GM21786 (cell line): ENCODE measurements around the gene ERBB4.
"Not testable (repeated sequence)": the region's sequence is repeated elsewhere in the genome, so short reads cannot be mapped to it uniquely, and the experiment has no call there.

ENCODE experiments used
- ATAC-seq: cut with Tn5 transposase; IDR thresholded peaks from one replicate; pipeline ENCODE4 v1.9.1; 2021; ENCODE audit not compliant: unreplicated experiment

ERBB4 gene

GRCh38 chr2:212228743-212229171, 309.8 kb downstream of the ERBB4 start:
- ATAC-seq, result no peak

GRCh38 chr2:212227755-212228154, 310.8 kb downstream of the ERBB4 start:
- no peak for ATAC-seq

DNA sequence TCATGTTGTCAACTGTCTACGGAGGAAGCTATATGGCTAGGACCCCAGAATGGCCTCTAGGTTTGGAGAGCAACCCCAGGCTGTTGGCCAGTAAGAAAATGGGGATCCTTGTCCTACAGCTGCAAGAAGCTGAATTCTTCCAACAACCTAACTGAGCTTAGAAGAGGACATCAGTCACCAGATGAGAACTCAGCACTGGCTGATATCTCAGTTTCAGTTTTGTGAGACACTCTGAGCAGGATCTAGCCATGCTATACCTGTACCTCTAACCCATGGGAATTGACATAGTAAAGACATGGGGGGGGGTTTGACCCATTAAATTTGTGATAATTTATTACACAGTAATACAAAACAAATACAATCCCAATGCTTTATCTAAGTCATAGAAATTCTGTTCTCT, 312.5 kb downstream of the ERBB4 start:
- no peak for ATAC-seq

DNA sequence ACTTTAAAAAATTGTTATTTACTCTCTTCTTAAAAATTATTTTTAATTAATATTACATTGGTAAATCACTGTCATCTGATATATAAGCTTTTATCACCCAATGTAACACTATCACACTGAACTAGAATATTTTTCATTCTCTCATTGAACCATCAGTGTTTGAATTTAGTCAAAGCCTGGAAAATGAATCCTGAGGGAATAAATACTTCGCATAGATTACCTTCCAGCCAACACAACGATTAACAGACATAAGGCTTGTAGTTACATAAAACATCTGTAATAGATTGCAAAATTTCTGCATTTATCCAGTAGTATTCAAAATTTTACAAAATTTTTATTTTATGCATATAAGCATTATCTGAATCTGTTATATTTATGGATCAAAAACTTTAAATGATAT, 314.9 kb downstream of the ERBB4 start:
- ATAC-seq, result no peak

DNA sequence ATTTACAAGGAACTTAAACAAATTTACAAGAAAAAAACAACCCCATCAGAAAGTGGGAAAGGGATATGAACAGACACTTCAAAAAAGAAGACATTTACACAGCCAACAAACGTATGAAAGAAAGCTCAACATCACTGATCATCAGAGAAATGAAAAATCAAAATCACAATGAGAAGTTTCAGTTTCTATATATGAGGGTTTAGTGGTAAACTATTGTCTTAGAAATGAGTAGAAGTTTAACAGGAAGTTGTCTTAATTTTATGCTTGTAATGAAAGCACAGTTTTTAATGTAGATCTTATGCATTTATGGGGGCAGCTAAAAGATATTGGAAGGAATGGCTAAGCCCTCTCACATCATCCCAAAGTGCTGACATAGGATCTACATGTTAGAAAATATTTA, 325.4 kb downstream of the ERBB4 start:
- ATAC-seq, result no peak

GRCh38 chr2:212208467-212208866, 330.1 kb downstream of the ERBB4 start:
- no peak for ATAC-seq

DNA sequence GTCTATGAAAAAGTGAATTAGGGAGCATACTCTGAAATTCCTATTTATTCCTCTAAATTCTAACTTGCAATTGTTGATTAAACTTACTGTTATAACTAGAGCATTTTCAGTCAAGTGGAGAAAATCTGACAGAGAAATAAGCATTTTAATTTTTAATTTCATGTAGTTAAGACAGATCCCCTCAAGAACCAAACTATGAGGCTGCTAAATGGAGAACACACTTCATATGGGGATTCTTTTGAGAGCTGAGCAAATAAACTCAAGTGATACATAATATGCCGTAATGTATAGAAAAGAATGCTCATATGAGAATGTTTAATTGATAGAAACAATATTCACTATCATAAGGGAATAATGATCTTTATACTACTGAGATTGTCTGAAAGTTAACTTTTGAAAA, 340.8 kb downstream of the ERBB4 start:
- ATAC-seq, result no peak

GRCh38 chr2:212195626-212196025, 343.0 kb downstream of the ERBB4 start:
- ATAC-seq, result no peak

DNA sequence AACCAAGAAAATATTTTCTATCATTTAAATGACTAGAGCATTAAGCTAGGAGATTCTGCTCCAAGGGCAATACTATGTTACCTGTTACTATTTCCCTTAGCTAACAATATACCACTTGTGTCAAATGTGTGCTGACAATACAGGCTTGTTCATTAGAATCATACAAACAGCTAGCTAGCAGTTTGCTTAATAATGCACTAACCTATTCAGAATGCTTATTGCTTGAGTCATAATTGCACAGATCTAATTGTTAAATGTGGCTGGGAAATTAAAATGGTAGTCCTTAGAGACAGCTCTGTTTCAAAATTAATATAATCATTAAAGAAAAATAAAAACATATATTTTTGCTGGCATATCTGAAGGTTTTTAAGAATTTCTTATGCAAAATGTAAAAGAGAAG, 344.2 kb downstream of the ERBB4 start:
- no peak for ATAC-seq

DNA sequence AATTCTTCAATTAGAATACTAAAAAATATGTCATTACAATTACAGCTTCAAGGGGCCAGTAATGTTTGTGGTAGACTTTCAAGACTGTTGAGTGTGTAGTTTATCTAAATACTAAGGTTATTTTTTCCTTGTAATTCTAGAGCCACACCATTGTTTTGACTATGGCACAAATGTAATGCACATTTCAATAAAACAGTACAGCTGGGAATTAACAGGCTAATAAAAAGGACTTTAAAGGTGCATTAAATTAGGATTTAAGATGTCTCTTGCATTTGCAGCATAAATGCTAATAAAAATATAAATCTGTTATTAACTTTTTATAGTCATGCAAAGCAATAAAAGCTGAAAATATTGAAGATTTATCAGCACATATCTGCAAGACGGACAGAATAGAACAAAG, 344.8 kb downstream of the ERBB4 start:
- ATAC-seq, result no peak

DNA sequence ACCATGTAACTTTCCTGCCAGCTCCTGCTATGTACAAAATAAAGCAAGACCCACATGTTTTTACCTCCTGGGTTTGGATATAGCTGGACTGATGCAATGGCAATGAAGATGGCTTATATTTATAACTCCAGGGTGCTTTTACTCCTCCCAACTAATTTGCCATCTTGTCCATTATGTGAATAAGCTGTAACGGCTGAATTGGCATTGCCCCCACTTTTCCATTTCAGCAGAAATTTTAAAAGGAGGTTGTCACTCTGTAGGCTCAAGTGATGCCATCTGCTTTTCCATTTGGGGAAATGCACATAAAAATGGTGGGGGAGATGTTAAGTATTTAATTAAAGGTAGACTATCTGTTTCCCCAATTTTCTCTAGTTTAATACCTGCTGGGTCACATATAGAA, 345.5 kb downstream of the ERBB4 start:
- no peak for ATAC-seq

DNA sequence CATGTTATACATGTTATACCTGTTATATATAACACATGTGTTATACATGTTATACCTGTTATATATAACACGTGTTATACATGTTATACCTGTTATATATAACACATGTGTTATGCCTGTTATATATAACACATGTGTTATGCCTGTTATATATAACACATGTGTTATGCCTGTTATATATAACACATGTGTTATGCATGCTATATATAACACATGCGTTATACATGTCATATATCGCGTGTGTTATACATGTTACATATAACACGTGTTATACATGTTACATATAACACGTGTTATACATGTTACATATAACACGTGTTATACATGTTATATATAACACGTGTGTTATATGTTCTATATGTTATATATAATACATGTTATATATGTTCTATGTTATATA, 347.2 kb downstream of the ERBB4 start:
- ATAC-seq, result not testable (repeated sequence)

- no peak for ATAC-seq
Measured at GRCh38 chr2:212186166-212186565, 352.4 kb downstream of the ERBB4 start.

DNA sequence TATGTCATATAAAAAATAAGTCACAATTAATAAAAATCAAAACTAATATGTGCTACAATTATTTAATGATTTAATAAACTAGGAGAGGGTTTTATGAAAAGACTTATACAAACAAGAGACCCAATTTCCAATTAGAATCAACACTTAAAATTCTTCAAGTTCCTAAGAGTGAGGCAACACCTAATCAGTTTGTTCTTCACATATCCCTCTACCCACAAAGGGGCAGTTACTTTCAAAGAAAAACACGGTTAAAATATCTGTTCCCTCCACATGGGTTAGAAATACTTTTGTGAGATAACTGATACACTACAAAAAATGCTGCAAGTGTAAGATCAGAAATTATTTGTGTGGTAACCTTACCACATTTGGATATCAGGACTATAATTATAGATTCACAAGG, 357.0 kb downstream of the ERBB4 start:
- no peak for ATAC-seq

- no peak for ATAC-seq
Measured at GRCh38 chr2:212180408-212181083, 358.1 kb downstream of the ERBB4 start.

DNA sequence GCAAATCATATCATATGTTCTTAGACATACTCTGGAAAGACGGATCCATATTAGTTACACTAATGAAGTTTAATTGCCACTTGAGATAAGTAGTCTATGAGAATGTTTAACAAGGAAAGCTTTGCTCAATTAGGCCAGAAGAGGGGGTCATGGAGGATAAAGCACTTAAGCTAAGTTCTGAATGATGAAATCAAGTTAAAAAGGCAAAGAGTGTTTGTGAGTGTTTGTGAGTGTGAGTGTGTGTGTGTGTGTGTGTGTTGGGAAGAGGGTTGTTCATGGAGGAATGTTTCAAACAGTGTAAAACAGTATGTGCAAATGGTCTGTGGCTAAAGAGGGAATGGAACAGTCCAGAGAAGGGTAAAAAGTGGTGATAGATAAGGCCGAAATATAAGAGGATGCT, 360.9 kb downstream of the ERBB4 start:
- no peak for ATAC-seq

DNA sequence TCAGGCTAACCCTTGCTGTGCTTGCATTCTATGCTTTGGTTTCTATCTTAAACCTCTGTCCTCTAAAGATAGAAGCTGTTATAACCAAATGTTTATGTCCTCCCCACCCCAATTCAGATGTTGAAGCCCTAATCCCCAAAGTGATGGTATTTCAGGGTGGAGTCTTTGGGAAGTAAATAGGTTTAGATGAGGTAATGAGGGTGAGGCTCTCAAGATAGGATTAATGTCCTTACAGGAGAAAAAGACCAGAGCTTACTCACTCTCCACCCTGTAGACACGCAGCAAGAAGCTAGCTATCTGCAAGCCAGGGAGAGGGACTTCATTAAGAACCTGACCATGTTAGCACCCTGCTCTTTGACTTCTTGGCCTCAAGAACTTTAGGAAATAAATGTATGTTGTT, 362.5 kb downstream of the ERBB4 start:
- no peak for ATAC-seq

DNA sequence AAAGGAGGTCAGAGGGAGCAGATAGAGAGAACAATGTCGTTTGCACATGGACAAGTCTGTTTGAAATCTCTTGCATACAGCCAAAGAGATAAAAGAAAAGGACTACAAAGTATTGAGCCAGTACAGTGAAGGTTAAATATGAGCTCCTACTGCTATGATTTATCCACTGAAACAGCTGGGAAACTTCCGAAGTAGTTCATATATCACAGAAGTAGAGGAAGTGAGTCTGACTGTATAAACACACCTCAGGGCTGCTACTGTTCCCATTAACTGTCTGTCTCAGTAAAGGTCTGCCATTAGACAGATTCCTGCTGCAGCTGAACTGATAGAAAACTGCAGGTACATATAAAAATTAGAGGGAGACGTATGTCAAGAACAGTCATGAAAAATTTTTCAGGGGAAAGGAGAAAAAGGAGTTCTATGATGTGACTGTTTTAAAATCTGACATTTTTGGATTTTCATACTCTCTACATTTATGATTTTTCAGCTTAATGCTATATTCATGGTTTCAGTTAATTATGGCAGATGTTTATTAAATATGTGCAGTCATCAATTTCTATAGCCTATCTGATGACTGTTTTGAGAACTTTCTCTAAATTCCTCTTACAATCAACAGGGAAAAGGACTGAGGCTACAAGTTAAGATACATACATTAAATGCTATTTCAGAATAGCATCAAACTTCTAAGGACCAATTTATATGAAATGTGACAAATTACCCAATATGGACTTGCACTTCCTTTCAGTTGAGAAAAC, 364.7 kb downstream of the ERBB4 start:
- no peak for ATAC-seq

DNA sequence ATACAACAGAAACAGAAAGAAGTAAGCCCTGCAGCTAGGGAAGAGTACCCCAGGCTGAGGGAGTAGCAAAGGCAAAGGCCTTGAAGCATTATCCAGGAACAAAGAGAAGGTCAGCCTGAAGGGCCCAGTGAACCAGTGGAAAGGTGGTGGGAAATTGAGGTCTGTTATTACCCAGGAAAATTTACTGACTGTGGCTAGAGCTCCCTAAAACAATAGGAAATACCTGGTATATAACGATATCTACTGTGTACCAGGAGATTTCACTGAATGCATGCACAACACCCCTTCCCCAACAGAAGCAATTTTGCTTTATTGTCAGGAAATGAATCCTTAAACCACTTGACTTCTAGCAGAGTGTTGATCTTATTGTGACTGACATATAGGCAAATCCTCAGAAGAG, 365.3 kb downstream of the ERBB4 start:
- no peak for ATAC-seq

DNA sequence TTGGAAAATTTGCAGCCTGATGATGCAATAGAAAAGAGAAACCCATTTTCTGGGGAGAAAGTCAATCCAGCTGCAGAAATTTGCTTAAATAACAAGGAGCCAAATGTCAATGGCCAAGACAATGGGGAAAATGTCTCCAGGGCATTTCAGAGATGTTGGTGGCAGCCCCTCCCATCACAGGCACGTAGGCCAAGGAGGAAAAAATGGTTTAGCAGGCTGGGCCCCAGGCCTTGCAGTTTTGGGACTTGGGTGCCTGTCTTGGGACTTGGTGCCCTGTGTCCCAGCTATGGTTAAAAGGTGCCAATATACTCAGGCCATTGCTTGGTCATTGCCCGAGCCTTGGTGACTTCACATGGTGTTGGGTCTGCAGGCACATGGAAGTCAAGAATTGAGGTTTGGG, 368.2 kb downstream of the ERBB4 start:
- ATAC-seq, result no peak

GRCh38 chr2:212158081-212158480, 380.5 kb downstream of the ERBB4 start:
- ATAC-seq, result no peak

- no peak for ATAC-seq
Measured at GRCh38 chr2:212157012-212157411, 381.6 kb downstream of the ERBB4 start.

- no peak for ATAC-seq
Measured at GRCh38 chr2:212156088-212156487, 382.5 kb downstream of the ERBB4 start.
